Muscle layer of colon (tissue), 2 donors: ENCODE data around the gene TPST2.

Source experiments
- H3K27ac ChIP-seq: one replicate; pipeline ENCODE4 v1.7.0; 2013; ENCODE audit warnings: low read depth, mild to moderate bottlenecking, low read length, moderate library complexity
- H3K27me3 ChIP-seq, 2 donors: one replicate each; pipeline ENCODE4 v1.7.0; 2013; ENCODE audit warnings: low read length in 2 of 2, mild to moderate bottlenecking in 2 of 2; ENCODE audit not compliant: insufficient read depth in 2 of 2, control insufficient read depth in 1 of 2
- H3K36me3 ChIP-seq: one replicate; pipeline ENCODE4 v1.7.0; 2013; ENCODE audit warnings: mild to moderate bottlenecking, low read length; ENCODE audit not compliant: insufficient read depth
- H3K4me1 ChIP-seq: one replicate; pipeline ENCODE4 v1.7.0; 2013; ENCODE audit warnings: mild to moderate bottlenecking, low read length; ENCODE audit not compliant: insufficient read depth
- H3K4me3 ChIP-seq, 2 donors: one replicate each; pipeline ENCODE4 v1.7.0; 2013; ENCODE audit warnings: low read length in 2 of 2, low read depth in 1 of 2, mild to moderate bottlenecking in 1 of 2, moderate library complexity in 1 of 2
- H3K9ac ChIP-seq: one replicate; pipeline ENCODE4 v1.7.0; 2013; ENCODE audit warnings: low read length
- H3K9me3 ChIP-seq: one replicate; pipeline ENCODE4 v1.7.0; 2013; ENCODE audit warnings: mild to moderate bottlenecking, low read length
- donor health status: abdominal sarcoma.
- donor health status: Adenocarcinoma of cecum.

TPST2 gene

DNA sequence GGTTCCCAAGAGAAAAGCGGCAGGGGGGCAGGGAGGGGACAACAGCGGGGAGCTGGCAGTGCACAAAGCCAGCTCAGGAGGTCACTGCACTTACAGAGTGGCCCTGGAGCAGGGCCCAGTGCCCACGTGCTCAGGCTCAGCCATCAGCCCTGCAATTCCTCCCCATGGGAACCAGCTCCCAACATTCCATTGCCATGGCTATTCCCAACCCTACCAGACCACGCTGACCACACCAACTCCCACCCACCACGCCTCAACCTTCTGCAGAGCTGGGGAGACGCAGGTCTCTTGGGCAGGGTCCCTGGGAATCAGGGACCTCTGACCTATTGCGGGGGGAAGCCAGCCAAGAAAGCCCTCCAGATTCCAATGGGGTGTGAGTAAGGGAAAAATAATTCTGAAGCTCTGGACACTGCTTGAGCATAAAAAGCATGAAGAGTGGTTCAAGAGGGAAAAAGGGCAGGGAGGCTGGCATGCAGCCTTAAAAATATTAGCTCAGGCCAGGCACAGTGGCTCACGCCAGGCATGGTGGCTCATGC is 39.4 kb downstream of the TPST2 start:
- H3K27ac ChIP-seq = no peak overlapping the region
- no peaks in the 10 kb centered on the region for H3K4me1 ChIP-seq
- H3K9ac ChIP-seq = no peak overlapping the region

DNA sequence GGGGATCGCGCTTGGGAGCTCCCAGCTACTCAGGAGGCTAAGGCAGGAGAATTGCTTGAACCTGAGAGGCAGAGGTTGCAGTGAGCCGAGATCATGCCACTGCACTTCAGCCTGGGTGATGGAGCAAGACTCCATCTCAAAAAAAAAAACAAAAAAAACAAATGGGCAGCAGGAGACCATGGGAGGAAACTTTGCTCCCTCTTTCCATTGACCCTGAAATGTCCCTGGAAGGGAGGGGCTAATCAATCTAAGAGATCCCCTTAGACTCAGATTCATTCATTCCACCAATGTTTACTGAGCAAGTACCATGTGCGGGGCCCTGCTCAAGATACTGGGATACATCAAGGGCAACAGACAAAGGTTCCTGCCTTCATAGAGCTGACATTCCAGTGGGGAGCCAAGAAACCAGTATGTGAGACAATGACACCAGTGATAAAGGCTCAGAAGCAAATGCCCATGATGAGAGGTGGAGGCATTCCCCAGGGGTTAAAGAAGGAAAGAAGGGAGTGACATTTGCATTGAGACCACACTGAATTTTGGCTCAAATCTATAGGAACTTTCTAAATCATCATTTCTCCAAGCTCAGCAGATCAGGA is 39.9 kb downstream of the TPST2 start:
- Histone ChIP-seq H3K36me3 (no peaks in the 10 kb centered on the region), H3K4me3 (no peak overlapping the region), H3K27me3 (no peaks in the 10 kb centered on the region), H3K4me1 (no peaks in the 10 kb centered on the region), H3K9ac (no peak overlapping the region), H3K27ac (no peak overlapping the region), H3K9me3 (no peaks in the 10 kb centered on the region)

More for the DNA sequence above, 39.4 kb downstream of the TPST2 start:
- no peaks in the 10 kb centered on the region for H3K36me3 ChIP-seq
- no peak overlapping the region for H3K4me3 ChIP-seq
- H3K27me3 ChIP-seq = no peaks in the 10 kb centered on the region
- no peaks in the 10 kb centered on the region for H3K9me3 ChIP-seq

DNA sequence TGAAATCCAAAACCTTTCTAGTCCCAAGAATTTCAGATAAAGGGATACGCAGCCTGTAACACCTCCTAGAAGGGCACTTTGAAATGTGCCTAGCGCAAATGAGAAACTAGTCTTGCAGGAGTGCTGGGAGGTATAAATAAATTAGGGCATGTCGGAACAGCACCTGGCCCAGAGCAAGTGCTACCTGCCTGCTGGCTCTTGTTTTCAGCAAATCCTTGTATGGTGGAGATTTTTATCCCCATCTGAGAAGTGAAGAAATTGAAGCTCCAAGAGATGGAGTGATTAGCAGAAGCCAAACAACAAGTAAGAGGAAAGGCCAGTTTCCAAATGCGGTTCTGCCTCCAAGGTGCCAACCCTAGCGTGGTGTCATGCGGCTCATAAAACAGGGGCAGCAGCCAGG is 40.9 kb downstream of the TPST2 start:
- no peaks in the 10 kb centered on the region for H3K9me3 ChIP-seq
- no peak overlapping the region for H3K4me3 ChIP-seq
- no peak overlapping the region for H3K27ac ChIP-seq
- no peaks in the 10 kb centered on the region for H3K4me1 ChIP-seq
- no peaks in the 10 kb centered on the region for H3K27me3 ChIP-seq
- no peaks in the 10 kb centered on the region for H3K36me3 ChIP-seq
- H3K9ac ChIP-seq = no peak overlapping the region

DNA sequence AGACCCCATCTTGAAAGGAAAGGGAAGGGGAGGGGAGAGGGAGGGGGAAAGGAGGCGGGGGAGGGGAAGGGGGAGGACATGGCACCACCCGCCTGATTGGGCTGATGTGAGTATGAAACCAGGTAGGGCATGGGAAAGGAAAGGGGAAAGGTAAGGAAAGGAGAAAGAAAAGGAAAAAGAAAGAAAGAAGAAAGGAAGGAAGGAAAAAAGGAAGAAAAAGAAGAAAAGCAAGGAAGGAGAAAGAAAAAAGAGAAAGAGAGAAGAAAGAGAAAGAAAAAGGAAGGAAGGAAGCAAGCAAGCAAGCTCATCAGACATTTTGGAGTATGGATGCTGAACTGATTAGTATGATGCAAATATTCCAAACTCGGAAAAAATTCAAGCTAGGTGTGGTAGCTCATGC is 41.6 kb downstream of the TPST2 start:
- Histone ChIP-seq H3K27me3 (no peaks in the 10 kb centered on the region), H3K9ac (no peak overlapping the region), H3K4me3 (no peak overlapping the region), H3K4me1 (no peaks in the 10 kb centered on the region), H3K27ac (no peak overlapping the region), H3K9me3 (no peaks in the 10 kb centered on the region), H3K36me3 (no peaks in the 10 kb centered on the region)

DNA sequence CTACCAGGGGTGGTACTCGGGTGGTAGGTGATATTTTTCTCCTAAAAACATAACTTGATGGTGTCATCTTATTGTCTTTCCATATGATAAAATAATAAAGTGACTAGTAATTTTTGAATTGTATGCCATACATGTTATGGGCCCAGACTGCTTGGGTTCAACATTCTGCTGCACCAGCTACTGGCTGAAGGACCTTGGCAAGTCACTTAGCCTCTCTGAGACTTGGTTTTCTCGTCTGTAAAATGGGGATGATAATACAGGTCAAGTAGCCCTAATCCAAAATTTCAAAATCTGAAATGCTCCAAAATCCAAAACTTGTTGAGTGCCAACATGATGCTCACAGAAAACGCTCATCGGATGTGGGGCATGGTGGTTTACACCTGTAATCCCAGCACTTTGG is 42.1 kb downstream of the TPST2 start:
- Histone ChIP-seq H3K9me3 (no peaks in the 10 kb centered on the region), H3K27me3 (no peaks in the 10 kb centered on the region), H3K27ac (no peak overlapping the region), H3K9ac (no peak overlapping the region), H3K4me3 (no peak overlapping the region), H3K36me3 (no peaks in the 10 kb centered on the region), H3K4me1 (no peaks in the 10 kb centered on the region)

DNA sequence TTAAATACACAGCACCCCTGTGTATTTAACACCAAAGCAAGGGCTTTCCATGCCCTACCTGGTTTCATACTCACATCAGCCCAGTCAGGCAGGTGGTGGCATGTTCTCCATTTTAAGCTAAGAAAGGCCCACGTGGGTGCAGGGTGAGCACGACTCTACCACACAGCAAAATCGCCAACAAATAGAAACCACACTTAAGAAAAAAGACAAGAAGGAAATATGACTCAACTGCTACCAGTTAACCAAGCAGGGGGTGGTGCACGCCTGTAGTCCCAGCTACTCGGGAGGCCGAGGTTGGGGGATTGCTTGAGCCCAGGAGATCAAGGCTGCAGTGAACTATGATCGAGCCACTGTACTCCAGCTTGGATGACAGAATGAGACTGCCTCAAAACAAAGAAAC is 42.5 kb downstream of the TPST2 start:
- H3K9ac ChIP-seq = no peak overlapping the region
- no peaks in the 10 kb centered on the region for H3K27me3 ChIP-seq
- no peaks in the 10 kb centered on the region for H3K36me3 ChIP-seq
- no peaks in the 10 kb centered on the region for H3K9me3 ChIP-seq
- no peaks in the 10 kb centered on the region for H3K4me1 ChIP-seq
- no peak overlapping the region for H3K27ac ChIP-seq
- no peak overlapping the region for H3K4me3 ChIP-seq

DNA sequence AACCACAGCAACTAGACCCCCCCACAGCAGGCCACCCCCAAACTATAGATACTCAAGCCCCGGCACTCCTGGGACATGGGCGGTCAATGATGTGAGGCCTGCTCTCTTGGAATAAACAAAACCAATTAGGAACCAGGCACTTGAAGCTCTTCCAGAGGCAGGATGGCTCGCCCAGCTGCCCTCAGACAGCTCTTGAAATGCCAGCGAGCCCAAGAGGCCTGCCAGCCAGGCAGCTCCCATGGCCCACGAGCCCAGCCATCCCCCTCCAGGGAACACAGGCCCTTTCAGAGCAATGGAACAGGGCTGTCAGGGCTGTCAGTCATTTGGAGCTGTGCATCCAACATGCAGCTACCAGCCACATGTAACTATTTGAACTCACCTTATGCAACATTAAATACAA is 43.6 kb downstream of the TPST2 start:
- Histone ChIP-seq H3K9me3 (no peaks in the 10 kb centered on the region), H3K9ac (no peak overlapping the region), H3K4me1 (no peaks in the 10 kb centered on the region), H3K36me3 (no peaks in the 10 kb centered on the region), H3K27ac (no peak overlapping the region), H3K4me3 (no peak overlapping the region), H3K27me3 (no peaks in the 10 kb centered on the region)

DNA sequence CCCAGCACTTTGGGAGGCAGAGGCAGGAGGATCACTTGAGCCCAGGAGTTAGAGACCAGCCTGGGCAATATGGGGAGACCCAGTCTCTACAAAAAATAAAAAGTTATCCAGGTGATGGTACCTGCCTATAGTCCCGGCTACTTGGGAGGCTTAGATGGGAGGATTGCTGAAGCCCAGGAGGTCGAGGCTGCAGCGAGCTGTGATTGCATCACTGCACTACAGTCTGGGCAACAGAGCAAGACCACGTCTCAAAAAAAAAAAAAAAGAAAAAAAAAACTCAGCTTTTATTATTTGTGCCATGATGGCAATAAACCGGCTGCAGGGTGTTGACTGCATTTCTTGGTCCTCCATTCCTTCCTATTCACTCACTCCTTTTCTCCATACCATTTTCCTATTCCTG is 44.1 kb downstream of the TPST2 start:
- H3K9ac ChIP-seq = no peak overlapping the region
- H3K4me3 ChIP-seq = no peak overlapping the region
- H3K9me3 ChIP-seq = no peaks in the 10 kb centered on the region
- no peaks in the 10 kb centered on the region for H3K27me3 ChIP-seq
- H3K36me3 ChIP-seq = no peaks in the 10 kb centered on the region
- no peak overlapping the region for H3K27ac ChIP-seq
- no peaks in the 10 kb centered on the region for H3K4me1 ChIP-seq

DNA sequence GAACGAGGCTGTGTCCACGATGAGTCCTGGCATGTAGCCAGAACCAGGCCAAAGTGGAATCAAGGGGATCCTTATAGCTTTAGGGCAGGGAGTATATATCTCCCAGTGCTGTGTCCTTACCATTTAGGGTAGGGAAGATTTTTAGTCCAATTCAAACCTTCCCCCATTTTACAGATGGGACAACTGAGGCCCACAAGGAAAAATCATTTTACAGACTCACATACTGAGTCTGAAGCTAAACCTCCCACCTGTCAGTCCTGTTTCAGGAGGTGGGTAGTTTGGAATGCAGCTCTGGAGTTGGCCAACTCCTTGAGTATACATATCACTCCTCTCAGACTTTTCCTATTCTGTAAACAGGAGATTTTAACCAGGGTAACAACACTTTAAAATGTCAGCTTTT is 44.5 kb downstream of the TPST2 start:
- Histone ChIP-seq H3K27ac (no peak overlapping the region), H3K9ac (no peak overlapping the region), H3K27me3 (no peaks in the 10 kb centered on the region), H3K9me3 (no peaks in the 10 kb centered on the region), H3K4me1 (no peaks in the 10 kb centered on the region), H3K36me3 (no peaks in the 10 kb centered on the region), H3K4me3 (no peak overlapping the region)

DNA sequence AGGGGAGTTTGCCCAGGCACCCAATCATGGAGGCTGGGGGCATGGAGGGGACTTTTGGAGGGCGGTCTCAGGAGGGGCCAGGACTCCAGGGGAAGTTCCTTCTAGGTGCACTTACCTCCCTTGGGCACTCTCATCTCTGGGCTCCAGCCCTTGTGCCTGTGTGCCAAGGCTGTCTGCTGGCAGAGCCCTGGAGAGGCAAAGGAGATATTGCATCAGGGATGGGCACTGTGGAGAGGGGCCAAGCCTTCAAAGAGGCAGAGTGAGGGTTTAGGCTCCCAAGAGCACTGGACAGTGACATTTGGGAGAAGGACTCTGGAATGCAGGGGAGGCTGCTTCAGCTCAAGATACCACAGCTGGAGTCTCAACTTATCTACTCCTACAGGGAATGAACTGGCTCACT is 45.4 kb downstream of the TPST2 start:
- no peaks in the 10 kb centered on the region for H3K36me3 ChIP-seq
- H3K4me1 ChIP-seq = no peaks in the 10 kb centered on the region
- no peaks in the 10 kb centered on the region for H3K9me3 ChIP-seq
- H3K27ac ChIP-seq = no peak overlapping the region
- H3K9ac ChIP-seq = no peak overlapping the region
- H3K4me3 ChIP-seq = no peak overlapping the region
- H3K27me3 ChIP-seq = no peaks in the 10 kb centered on the region

DNA sequence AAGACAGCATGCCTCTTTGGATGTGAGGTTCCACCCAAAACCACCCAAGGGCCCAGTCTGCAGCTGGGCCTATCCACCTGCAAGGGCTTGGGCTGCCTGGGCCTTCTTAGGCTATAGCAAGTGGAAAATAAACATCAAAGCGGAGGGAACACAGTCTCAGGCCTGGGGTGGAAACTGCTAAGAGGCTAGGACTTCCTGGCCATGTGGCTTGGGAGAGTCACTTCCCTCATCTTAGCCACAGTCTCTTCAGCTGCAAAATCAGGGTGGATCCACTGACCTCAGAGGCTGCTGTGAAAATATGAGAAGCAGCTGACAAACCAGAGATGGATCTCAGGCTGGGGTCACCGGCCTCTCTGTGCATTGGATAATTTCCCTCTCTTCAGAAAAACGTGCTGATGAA is 47.1 kb downstream of the TPST2 start:
- H3K9ac ChIP-seq = no peak overlapping the region
- H3K27ac ChIP-seq = no peak overlapping the region
- H3K9me3 ChIP-seq = no peaks in the 10 kb centered on the region
- H3K4me3 ChIP-seq = no peak overlapping the region
- H3K27me3 ChIP-seq = no peaks in the 10 kb centered on the region
- H3K36me3 ChIP-seq = no peaks in the 10 kb centered on the region
- H3K4me1 ChIP-seq = no peaks in the 10 kb centered on the region

DNA sequence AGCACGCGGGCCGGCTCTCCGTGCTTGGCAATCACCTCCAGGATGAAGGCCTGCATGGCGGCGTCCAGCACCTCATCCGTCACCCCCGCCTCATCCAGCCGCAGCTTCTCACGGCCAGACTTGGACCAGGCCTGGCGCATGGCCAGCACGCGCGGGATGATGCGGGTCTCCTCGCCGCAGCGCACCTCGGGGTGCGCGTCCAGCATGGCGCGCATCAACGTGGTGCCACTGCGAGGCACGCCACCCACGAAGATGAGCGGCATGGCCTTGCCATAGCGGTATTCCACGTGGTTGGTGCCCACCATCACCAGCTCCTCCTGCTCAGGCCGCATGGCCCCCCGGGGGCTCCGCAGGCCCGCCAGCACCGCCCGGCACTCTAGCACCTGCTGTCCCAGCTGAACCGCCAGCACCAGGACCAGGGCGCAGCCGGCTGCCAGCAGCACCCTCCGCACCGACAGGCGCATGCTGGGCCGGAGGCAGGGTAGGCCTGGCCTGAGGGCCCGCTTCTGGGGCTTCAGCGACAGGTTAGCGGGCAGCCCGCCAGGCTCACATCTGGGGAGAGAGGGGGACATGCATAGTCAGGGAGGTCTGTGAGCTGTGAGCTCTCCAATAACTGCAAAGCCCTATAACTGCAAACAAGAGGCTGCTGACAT is 48.6 kb downstream of the TPST2 start:
- Histone ChIP-seq H3K9ac (no peak overlapping the region), H3K27ac (no peak overlapping the region), H3K36me3 (no peaks in the 10 kb centered on the region), H3K4me3 (no peak overlapping the region), H3K9me3 (no peaks in the 10 kb centered on the region), H3K4me1 (no peaks in the 10 kb centered on the region), H3K27me3 (no peaks in the 10 kb centered on the region)
